Kidney epithelial cell (primary cell): ENCODE data around the gene LRRK2. TPM values are rescaled to one million over a fixed set of nuclear protein-coding genes. Genes with fewer than 3 reads are reported as not detected.
"Not testable (repeated sequence)": the region's sequence is repeated elsewhere in the genome, so short reads cannot be mapped to it uniquely, and the experiment has no call there.

Source experiments
- DNase-seq: peaks from one replicate; pipeline ENCODE4 v3.0.0-alpha.2; 2010; ENCODE audit warnings: low read depth
- H3K27me3 ChIP-seq: 2 replicates; pipeline ENCODE4 v1.6.0; 2011; ENCODE audit warnings: low read length; ENCODE audit not compliant: control insufficient read depth, insufficient read depth
- H3K36me3 ChIP-seq: 2 replicates; pipeline ENCODE4 v1.5.1; 2011; ENCODE audit warnings: low read length; ENCODE audit not compliant: control insufficient read depth, insufficient read depth
- H3K4me3 ChIP-seq: 2 replicates; pipeline ENCODE4 v1.5.1; 2011; ENCODE audit warnings: low read depth, mild to moderate bottlenecking, control low read depth, low read length
- CTCF ChIP-seq: IDR thresholded peaks from 2 replicates; pipeline ENCODE4 v1.5.1; 2011; ENCODE audit warnings: mild to moderate bottlenecking, moderate library complexity, low read length, control low read depth, inconsistent platforms; ENCODE audit not compliant: insufficient read depth, poor library complexity, severe bottlenecking
- total RNA-seq: library from RNA; depleted of rRNA; stranded (reverse); fragments of >200 nt; gene quantifications from 2 replicates; pipeline ENCODE4 v1.2.3, GENCODE V29; 2015

Gene LRRK2
- total RNA-seq, 1 donor from 2014 or later: 0.63 TPM

- DNase-seq: no peak
- Histone ChIP-seq H3K27me3 (no peaks in the 10 kb centered on the region), H3K4me3 (no peak overlapping the region), H3K36me3 (no peaks in the 10 kb centered on the region)
- TF ChIP-seq CTCF: no peak
These were observed 16.9 kb downstream of the LRRK2 start for GRCh38 chr12:40241741-40242140.

- H3K36me3 ChIP-seq, H3K4me3 ChIP-seq, H3K27me3 ChIP-seq, DNase-seq: not testable (repeated sequence)
These were observed 19.8 kb downstream of the LRRK2 start for GRCh38 chr12:40244526-40245156.

- TF ChIP-seq CTCF: no peak
- no peaks in the 10 kb centered on the region for H3K27me3 ChIP-seq
- DNase-seq: no peak
- H3K36me3 ChIP-seq: no peaks in the 10 kb centered on the region
- no peak overlapping the region for H3K4me3 ChIP-seq
These were observed 23.2 kb downstream of the LRRK2 start for GRCh38 chr12:40248034-40248433.

- H3K27me3 ChIP-seq: no peaks in the 10 kb centered on the region
- no peaks in the 10 kb centered on the region for H3K36me3 ChIP-seq
- DNase-seq: no peak
- no peak overlapping the region for H3K4me3 ChIP-seq
- TF ChIP-seq CTCF: no peak
These were observed 23.9 kb downstream of the LRRK2 start for GRCh38 chr12:40248585-40249297.

GRCh38 chr12:40250652-40251051 is 25.9 kb downstream of the LRRK2 start:
- DNase-seq, H3K4me3 ChIP-seq, H3K27me3 ChIP-seq, H3K36me3 ChIP-seq: not testable (repeated sequence)

GRCh38 chr12:40253936-40254335 is 29.1 kb downstream of the LRRK2 start:
- no peaks in the 10 kb centered on the region for H3K27me3 ChIP-seq
- no peak overlapping the region for H3K4me3 ChIP-seq
- no peak for DNase-seq
- H3K36me3 ChIP-seq: no peaks in the 10 kb centered on the region
- TF ChIP-seq CTCF: no peak

- Histone ChIP-seq H3K36me3 (no peaks in the 10 kb centered on the region), H3K4me3 (no peak overlapping the region), H3K27me3 (no peaks in the 10 kb centered on the region)
- TF ChIP-seq CTCF: no peak
- DNase-seq: no peak
These were observed 29.8 kb downstream of the LRRK2 start for GRCh38 chr12:40254455-40255085.
